HEK293T (cell line): ENCODE results near the gene ARL4A.
A peak's percentile ranks its signal among the peaks of the same experiment; 100 is the strongest.
"Not testable (repeated sequence)": the region's sequence is repeated elsewhere in the genome, so short reads cannot be mapped to it uniquely, and the experiment has no call there.

Experiments used
- CTCF ChIA-PET: fragments of 350-600 bp; formaldehyde crosslinking; extraction: SDS; loops from one replicate; lab custom pipeline; 2021; ENCODE audit warnings: antibody characterized with exemption, inconsistent platforms; lab: Yijun Ruan, JAX
- POLR2A ChIA-PET: fragments of 350-600 bp; formaldehyde crosslinking; extraction: SDS; loops from one replicate; lab custom pipeline; 2020; ENCODE audit warnings: antibody characterized with exemption, inconsistent platforms; lab: Yijun Ruan, JAX
- DNase-seq: peaks from one replicate; pipeline ENCODE4 v3.0.0; 2012; ENCODE audit warnings: mixed read lengths; ENCODE audit errors: extremely low spot score
- ARNT ChIP-seq: fragments of 450-650 bp; IDR thresholded peaks from 2 replicates; pipeline ENCODE4 v1.6.1; 2017; ENCODE audit warnings: mild to moderate bottlenecking
- BHLHE40 ChIP-seq: fragments of 450-650 bp; IDR thresholded peaks from 2 replicates; pipeline ENCODE4 v1.6.1; 2016; ENCODE audit warnings: mild to moderate bottlenecking, moderate library complexity, borderline replicate concordance
- CTBP1 ChIP-seq: fragments of 450-650 bp; IDR thresholded peaks from 2 replicates; pipeline ENCODE4 v1.6.1; 2016; ENCODE audit warnings: borderline replicate concordance
- ELF4 ChIP-seq: fragments of 450-650 bp; IDR thresholded peaks from 2 replicates; pipeline ENCODE4 v1.6.1; 2017; ENCODE audit warnings: antibody characterized with exemption
- FOXA1 ChIP-seq: fragments of 450-650 bp; IDR thresholded peaks from 2 replicates; pipeline ENCODE4 v1.6.1; 2016; ENCODE audit warnings: mild to moderate bottlenecking
- FOXK2 ChIP-seq: fragments of 450-650 bp; IDR thresholded peaks from 2 replicates; pipeline ENCODE4 v1.6.1; 2016; ENCODE audit warnings: mild to moderate bottlenecking
- FOXM1 ChIP-seq: fragments of 450-650 bp; IDR thresholded peaks from 2 replicates; pipeline ENCODE4 v1.6.1; 2017; ENCODE audit warnings: mild to moderate bottlenecking, borderline replicate concordance
- HDGF ChIP-seq: fragments of 450-650 bp; IDR thresholded peaks from 2 replicates; pipeline ENCODE4 v1.6.1; 2017; ENCODE audit warnings: antibody characterized with exemption, borderline replicate concordance
- L3MBTL2 ChIP-seq: fragments of 450-650 bp; conservative IDR thresholded peaks from 2 replicates; pipeline ENCODE4 v1.6.1; 2016; ENCODE audit warnings: mild to moderate bottlenecking
- LEF1 ChIP-seq: fragments of 450-650 bp; IDR thresholded peaks from 2 replicates; pipeline ENCODE4 v1.6.1; 2017; ENCODE audit warnings: mild to moderate bottlenecking, borderline replicate concordance
- NFRKB ChIP-seq: fragments of 450-650 bp; IDR thresholded peaks from 2 replicates; pipeline ENCODE4 v1.6.1; 2016; ENCODE audit warnings: mild to moderate bottlenecking, moderate library complexity
- PKNOX1 ChIP-seq: fragments of 450-650 bp; IDR thresholded peaks from 2 replicates; pipeline ENCODE4 v1.6.1; 2016
- SP1 ChIP-seq: fragments of 450-650 bp; IDR thresholded peaks from 2 replicates; pipeline ENCODE4 v1.6.1; 2017
- SUZ12 ChIP-seq: fragments of 450-650 bp; IDR thresholded peaks from 2 replicates; pipeline ENCODE4 v1.6.1; 2016; ENCODE audit warnings: mild to moderate bottlenecking
- TARDBP ChIP-seq: fragments of 450-650 bp; IDR thresholded peaks from 2 replicates; pipeline ENCODE4 v1.6.1; 2016
- ZNF384 ChIP-seq: fragments of 450-650 bp; IDR thresholded peaks from 2 replicates; pipeline ENCODE4 v1.6.1; 2016

The ARL4A gene

GRCh38 chr7:12686234-12686890, 1.1 kb upstream of the ARL4A start:
- POLR2A ChIA-PET = interaction anchor here (0.8 to 1.6 kb wide), 8 partner anchors 27 to 575 kb away, joined by 3 to 7 read pairs (median 3); no protein-coding TSS in a partner anchor
- peak; percentile 86 for DNase-seq
- CTCF ChIA-PET = interaction anchor here (0.6 to 2.3 kb wide), 13 partner anchors 10 to 540 kb away, joined by 3 to 8 read pairs (median 3); no protein-coding TSS in a partner anchor

GRCh38 chr7:12687718-12688171, 312 bp downstream of the ARL4A start:
- DNase-seq = no peak
- CTCF ChIA-PET = interaction anchor here (0.8 to 2.3 kb wide), 3 partner anchors 8 to 429 kb away, joined by 3 to 8 read pairs (median 4); no protein-coding TSS in a partner anchor
- no peak for TF ChIP-seq HDGF
- no peak for TF ChIP-seq SUZ12
- TF ChIP-seq ARNT = no peak
- no peak for TF ChIP-seq PKNOX1
- TF ChIP-seq BHLHE40 = no peak
- TF ChIP-seq FOXA1 = no peak
- POLR2A ChIA-PET = interaction anchor here (0.6 to 1.6 kb wide), 10 partner anchors 19 to 574 kb away, joined by 3 to 7 read pairs (median 4); no protein-coding TSS in a partner anchor

More at GRCh38 chr7:12686234-12686890, 1.1 kb upstream of the ARL4A start:
- TF ChIP-seq L3MBTL2 (peak; percentile 95), FOXM1 (peak; percentile 68; the same call in 1 of the 2 replicates), ELF4 (peak; percentile 51), FOXA1 (no peak), ARNT (peak; percentile 55; the same call in 1 of the 2 replicates)

- POLR2A ChIA-PET = interaction anchor here (1.9 kb wide), 1 partner anchor 27 kb away, joined by 5 read pairs; no protein-coding TSS in a partner anchor
- DNase-seq, CTCF ChIA-PET: not testable (repeated sequence)
These were observed 1.2 kb downstream of the ARL4A start for GRCh38 chr7:12688485-12689170.

GRCh38 chr7:12689451-12689850, 2.0 kb downstream of the ARL4A start:
- DNase-seq = no peak
- ChIA-PET CTCF (interaction anchor here (0.7 kb wide), 1 partner anchor 611 kb away, joined by 4 read pairs; no protein-coding TSS in a partner anchor), POLR2A (interaction anchor here (1.9 kb wide), 1 partner anchor 26 kb away, joined by 5 read pairs; no protein-coding TSS in a partner anchor)
- TF ChIP-seq ELF4 (no peak), BHLHE40 (no peak), NFRKB (no peak)

- POLR2A ChIA-PET = interaction anchor here (1.9 kb wide), 1 partner anchor 25 kb away, joined by 5 read pairs; no protein-coding TSS in a partner anchor
- no peak for DNase-seq
- CTCF ChIA-PET = interaction anchor here (0.7 kb wide), 2 partner anchors 150 to 610 kb away, joined by 3 to 4 read pairs; no protein-coding TSS in a partner anchor
- TF ChIP-seq L3MBTL2 (no peak), FOXK2 (no peak), SUZ12 (no peak), LEF1 (no peak), TARDBP (no peak), FOXM1 (no peak), NFRKB (no peak)
These were observed 2.8 kb downstream of the ARL4A start for GRCh38 chr7:12690041-12690878.

GRCh38 chr7:12691388-12691787, 4.0 kb downstream of the ARL4A start:
- POLR2A ChIA-PET, DNase-seq, CTCF ChIA-PET: not testable (repeated sequence)

- TF ChIP-seq CTBP1 = no peak
- TF ChIP-seq LEF1 = no peak
- TF ChIP-seq TARDBP = no peak
- TF ChIP-seq HDGF = no peak
- TF ChIP-seq L3MBTL2 = no peak
- TF ChIP-seq FOXA1 = no peak
- no peak for TF ChIP-seq ZNF384
- TF ChIP-seq NFRKB = no peak
- no peak for TF ChIP-seq SUZ12
- no peak for TF ChIP-seq BHLHE40
- no peak for TF ChIP-seq PKNOX1
- TF ChIP-seq ELF4 = no peak
- no peak for TF ChIP-seq FOXK2
- TF ChIP-seq FOXM1 = no peak
- TF ChIP-seq SP1 = no peak
- TF ChIP-seq ARNT = no peak
- no peak for DNase-seq
- ChIA-PET CTCF (interaction anchor here (0.6 kb wide), 1 partner anchor 8 kb away, joined by 4 read pairs; no protein-coding TSS in a partner anchor), POLR2A (no interaction called here)
These were observed 4.6 kb downstream of the ARL4A start for GRCh38 chr7:12692035-12692434.
